OCI-LY7 (cell line): ENCODE results near the gene SLC6A7.

Experiments
- EZH2phosphoT487 ChIP-seq: fragments of 200-600 bp; sonication (generic); IDR thresholded peaks from 2 replicates; pipeline ENCODE4 v1.6.1; 2018; ENCODE audit warnings: low read depth, borderline replicate concordance, mild to moderate bottlenecking, mixed run types, antibody characterized with exemption, low read length, moderate library complexity, mixed read lengths
- TF ChIP-seq, protein P1 (sequence below): fragments of 200-600 bp; sonication (generic); conservative IDR thresholded peaks from 2 replicates; pipeline ENCODE4 v1.5.1; 2014; ENCODE audit warnings: mild to moderate bottlenecking, antibody characterized with exemption, low read length, moderate library complexity, mixed read lengths

- TF ChIP-seq, protein P1, sequence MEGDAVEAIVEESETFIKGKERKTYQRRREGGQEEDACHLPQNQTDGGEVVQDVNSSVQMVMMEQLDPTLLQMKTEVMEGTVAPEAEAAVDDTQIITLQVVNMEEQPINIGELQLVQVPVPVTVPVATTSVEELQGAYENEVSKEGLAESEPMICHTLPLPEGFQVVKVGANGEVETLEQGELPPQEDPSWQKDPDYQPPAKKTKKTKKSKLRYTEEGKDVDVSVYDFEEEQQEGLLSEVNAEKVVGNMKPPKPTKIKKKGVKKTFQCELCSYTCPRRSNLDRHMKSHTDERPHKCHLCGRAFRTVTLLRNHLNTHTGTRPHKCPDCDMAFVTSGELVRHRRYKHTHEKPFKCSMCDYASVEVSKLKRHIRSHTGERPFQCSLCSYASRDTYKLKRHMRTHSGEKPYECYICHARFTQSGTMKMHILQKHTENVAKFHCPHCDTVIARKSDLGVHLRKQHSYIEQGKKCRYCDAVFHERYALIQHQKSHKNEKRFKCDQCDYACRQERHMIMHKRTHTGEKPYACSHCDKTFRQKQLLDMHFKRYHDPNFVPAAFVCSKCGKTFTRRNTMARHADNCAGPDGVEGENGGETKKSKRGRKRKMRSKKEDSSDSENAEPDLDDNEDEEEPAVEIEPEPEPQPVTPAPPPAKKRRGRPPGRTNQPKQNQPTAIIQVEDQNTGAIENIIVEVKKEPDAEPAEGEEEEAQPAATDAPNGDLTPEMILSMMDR = no peak
- TF ChIP-seq EZH2phosphoT487 = no peak
Measured at GRCh38 chr5:150190503-150190979, 679 bp downstream of the SLC6A7 start.
